Spleen (tissue), 7 donors: ENCODE results near the gene ABLIM2.

Experiments used
- CTCF ChIP-seq, 11 experiments: fragments of 200-600 bp in 7 of 11; fragments of 450-650 bp in 4 of 11; sonication (generic) in 4 of 11; IDR thresholded peaks in 8 of 11; conservative IDR thresholded peaks in 3 of 11; 1 replicate in 7 of 11; 2 replicates in 4 of 11; pipeline versions ENCODE4 v1.4.0 to v1.8.0; 2016 to 2021; ENCODE audit warnings: antibody characterized with exemption in 11 of 11, inconsistent platforms in 4 of 11, mild to moderate bottlenecking in 1 of 11
- POLR2A ChIP-seq, 3 donors: fragments of 450-650 bp; IDR thresholded peaks; one replicate each; pipeline ENCODE4 v1.5.1; 2017; ENCODE audit warnings: antibody characterized with exemption in 3 of 3, mild to moderate bottlenecking in 1 of 3
- donor health status: DM: no; HTN: no; CAD: no; lungs with moderate emphysema.
- donor health status: DM: no; HTN: no; CAD: no.
- donor health status: DM: no; HTN: no; CAD: no.

DNA sequence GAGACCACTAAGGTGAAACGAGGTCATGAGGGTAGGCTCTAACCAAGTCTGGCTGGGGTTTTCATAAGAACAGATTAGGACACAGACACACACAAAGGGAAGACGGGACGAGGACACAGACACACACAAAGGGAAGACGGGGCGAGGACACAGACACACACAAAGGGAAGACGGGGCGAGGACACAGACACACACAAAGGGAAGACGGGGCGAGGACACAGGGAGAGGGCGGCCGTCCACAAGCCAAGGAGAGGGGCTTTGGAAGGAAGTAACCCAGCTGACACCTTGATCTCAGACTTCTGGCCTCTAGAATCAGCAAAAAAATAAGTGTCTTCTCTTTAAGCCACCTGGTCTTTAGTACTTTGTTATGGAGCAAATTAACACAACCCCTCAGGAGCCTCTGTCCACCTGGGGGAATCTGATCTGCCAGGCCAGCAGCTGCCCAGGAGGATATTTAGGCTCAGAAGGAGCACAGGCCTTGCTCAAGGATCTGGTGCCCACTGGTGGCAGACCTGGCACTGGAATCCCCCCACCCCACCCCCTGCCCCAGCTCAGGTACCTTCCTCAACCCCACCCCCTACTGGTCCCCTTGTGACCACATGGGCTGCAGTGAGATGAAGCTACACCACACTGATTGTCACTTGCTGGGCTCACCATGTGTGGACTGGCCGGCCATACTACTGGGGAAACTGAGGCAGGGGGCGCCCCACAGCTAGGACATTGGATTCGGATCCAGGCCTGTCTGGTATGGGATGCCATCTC lies 2.8 kb downstream of the ABLIM2 start:
- no peak for TF ChIP-seq CTCF (IDR thresholded peaks at IDR 0.05 in 8 of 11, conservative IDR thresholded peaks at IDR 0.05 in 3 of 11)
- no peak for TF ChIP-seq POLR2A (IDR thresholded peaks at IDR 0.05)
